Neuronal stem cell (in vitro differentiated cells): ENCODE data around the gene WSCD2.

Experiments
- DNase-seq: peaks from one replicate; pipeline ENCODE4 v3.0.0-alpha.2; 2013; ENCODE audit warnings: low spot score
- H2AFZ ChIP-seq: one replicate; pipeline ENCODE4 v1.6.1; 2013; ENCODE audit warnings: mild to moderate bottlenecking, low read length, inconsistent platforms
- H2AK5ac ChIP-seq: 2 replicates; pipeline ENCODE4 v1.6.1; 2013; ENCODE audit warnings: low read depth, mild to moderate bottlenecking, inconsistent platforms, low read length, moderate library complexity, mixed read lengths
- H2BK120ac ChIP-seq: 2 replicates; pipeline ENCODE4 v1.6.1; 2013; ENCODE audit warnings: low read depth, mild to moderate bottlenecking, inconsistent platforms, low read length, moderate library complexity, mixed read lengths
- H2BK12ac ChIP-seq: one replicate; pipeline ENCODE4 v1.6.1; 2013; ENCODE audit warnings: low read length, inconsistent platforms
- H2BK15ac ChIP-seq: 2 replicates; pipeline ENCODE4 v1.6.1; 2013; ENCODE audit warnings: mild to moderate bottlenecking, low read length, inconsistent platforms, mixed read lengths
- H2BK5ac ChIP-seq: one replicate; pipeline ENCODE4 v1.6.1; 2013; ENCODE audit warnings: inconsistent platforms, mild to moderate bottlenecking, low read length, moderate library complexity
- H3K14ac ChIP-seq: one replicate; pipeline ENCODE4 v1.6.1; 2013; ENCODE audit warnings: low read length, inconsistent platforms
- H3K18ac ChIP-seq: 2 replicates; pipeline ENCODE4 v1.6.1; 2013; ENCODE audit warnings: low read length, inconsistent platforms
- H3K23ac ChIP-seq: 2 replicates; pipeline ENCODE4 v1.6.1; 2013; ENCODE audit warnings: low read depth, mild to moderate bottlenecking, mixed read lengths, low read length, inconsistent platforms; ENCODE audit not compliant: poor library complexity
- H3K27ac ChIP-seq: replicated peaks from 3 replicates; pipeline ENCODE4 v1.5.1; 2013; ENCODE audit warnings: low read length, inconsistent platforms
- H3K27me3 ChIP-seq, 3 experiments: 2 replicates each; pipeline ENCODE4 v1.6.1; 2013; ENCODE audit warnings: low read length in 3 of 3, mild to moderate bottlenecking in 2 of 3, inconsistent platforms in 1 of 3, low read depth in 1 of 3, mixed read lengths in 1 of 3, moderate library complexity in 1 of 3; ENCODE audit not compliant: control insufficient read depth in 3 of 3, insufficient read depth in 3 of 3
- H3K36me3 ChIP-seq, 2 donors: replicated peaks in 1 of 2; 2 replicates each; pipeline ENCODE4 v1.6.1; 2013; ENCODE audit warnings: low read length in 2 of 2; ENCODE audit not compliant: control insufficient read depth in 2 of 2, insufficient read depth in 2 of 2
- H3K4ac ChIP-seq: 2 replicates; pipeline ENCODE4 v1.6.1; 2013; ENCODE audit warnings: inconsistent platforms, mild to moderate bottlenecking, low read length, moderate library complexity
- H3K4me1 ChIP-seq, 2 donors: 1 replicate in 1 of 2; 2 replicates in 1 of 2; pipeline ENCODE4 v1.6.1; 2013; ENCODE audit warnings: low read length in 2 of 2, low read depth in 1 of 2; ENCODE audit not compliant: control insufficient read depth in 2 of 2, insufficient read depth in 1 of 2
- H3K4me2 ChIP-seq: one replicate; pipeline ENCODE4 v1.6.1; 2013; ENCODE audit warnings: mild to moderate bottlenecking, low read length, inconsistent platforms; ENCODE audit not compliant: insufficient read depth, poor library complexity, severe bottlenecking
- H3K4me3 ChIP-seq, 2 donors: 2 replicates each; pipeline ENCODE4 v1.5.1; 2013; ENCODE audit warnings: low read length in 2 of 2, mild to moderate bottlenecking in 2 of 2, inconsistent platforms in 1 of 2, moderate library complexity in 1 of 2
- H3K79me1 ChIP-seq: one replicate; pipeline ENCODE4 v1.6.1; 2013; ENCODE audit warnings: low read depth, mild to moderate bottlenecking, inconsistent platforms, low read length, moderate library complexity
- H3K9ac ChIP-seq: one replicate; pipeline ENCODE4 v1.6.1; 2013; ENCODE audit warnings: mild to moderate bottlenecking, low read depth, low read length, inconsistent platforms; ENCODE audit not compliant: poor library complexity
- H3K9me3 ChIP-seq, 2 donors: replicated peaks in 1 of 2; 2 replicates each; pipeline versions ENCODE3 to v1.6.1; 2013; ENCODE audit warnings: low read length in 2 of 2, mild to moderate bottlenecking in 2 of 2, inconsistent platforms in 1 of 2, low read depth in 1 of 2, mixed read lengths in 1 of 2, moderate library complexity in 1 of 2; ENCODE audit not compliant: control insufficient read depth in 2 of 2, insufficient read depth in 1 of 2
- H4K8ac ChIP-seq: one replicate; pipeline ENCODE4 v1.6.1; 2013; ENCODE audit warnings: low read depth, mild to moderate bottlenecking, inconsistent platforms, low read length, moderate library complexity
- H4K91ac ChIP-seq: one replicate; pipeline ENCODE4 v1.6.1; 2013; ENCODE audit warnings: low read length, low read depth, mild to moderate bottlenecking, inconsistent platforms; ENCODE audit not compliant: poor library complexity
- WGBS, 2 donors: extraction: QIAGEN DNeasy Blood & Tissue Kit; methylation state at CpG; one replicate each; pipeline ENCODE4 v1.1.7; 2013; ENCODE audit warnings: missing lambda C conversion rate in 2 of 2, mixed read lengths in 1 of 2; ENCODE audit not compliant: insufficient read length in 2 of 2, insufficient replicate concordance in 1 of 2; ENCODE audit errors: extremely low coverage in 2 of 2; 5-methylcytosine and 5-hydroxymethylcytosine counted together

Gene WSCD2

GRCh38 chr12:108266131-108266530 is 137.0 kb downstream of the WSCD2 start:
- Histone ChIP-seq H2BK5ac (no peak overlapping the region), H3K9ac (no peak overlapping the region), H3K14ac (no peak overlapping the region), H3K9me3 (peaks cover 3 to 10% of the 10 kb centered on the region in 2 donors), H2BK12ac (no peak overlapping the region), H3K4me3 (no peak overlapping the region), H3K4me2 (no peak overlapping the region), H2AK5ac (no peak overlapping the region), H3K27ac (no peak overlapping the region), H3K23ac (no peak overlapping the region), H2BK15ac (no peak overlapping the region), H2BK120ac (no peak overlapping the region), H3K27me3 (no peaks in the 10 kb centered on the region), H2AFZ (no peak overlapping the region), H3K18ac (no peak overlapping the region), H3K36me3 (no peaks in the 10 kb centered on the region), H4K91ac (no peak overlapping the region), H3K4ac (no peak overlapping the region), H4K8ac (no peak overlapping the region), H3K79me1 (no peaks in the 10 kb centered on the region), H3K4me1 (no peaks in the 10 kb centered on the region)
- WGBS, 2 donors = no CpG with 5 or more reads among the region's 1 CpG
- DNase-seq = no peak

DNA sequence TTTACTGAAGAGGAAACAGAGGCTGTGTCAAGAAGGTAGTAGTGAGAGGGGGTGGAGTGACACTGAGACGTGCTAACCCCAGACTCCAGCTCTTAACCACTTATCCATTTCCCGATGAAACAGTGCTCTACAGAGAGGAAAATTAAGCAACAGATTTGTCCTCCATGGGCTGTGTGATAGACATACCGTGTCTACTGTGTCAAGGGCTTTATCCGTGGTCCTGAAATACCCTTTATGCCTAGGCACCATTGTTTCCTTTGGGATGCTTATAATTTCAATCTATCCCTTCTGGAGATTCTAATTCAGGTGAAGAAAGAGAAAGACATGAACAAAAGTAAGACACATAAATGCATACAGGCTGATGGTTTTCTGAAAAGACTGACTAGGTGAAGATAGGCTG is 138.4 kb downstream of the WSCD2 start:
- Histone ChIP-seq H3K27me3 (no peaks in the 10 kb centered on the region), H2BK5ac (no peak overlapping the region), H3K9ac (no peak overlapping the region), H3K18ac (no peak overlapping the region), H3K9me3 (no peaks in the 10 kb centered on the region), H2AFZ (no peak overlapping the region), H2AK5ac (no peak overlapping the region), H3K27ac (no peak overlapping the region), H3K14ac (no peak overlapping the region), H3K36me3 (no peaks in the 10 kb centered on the region), H3K79me1 (no peaks in the 10 kb centered on the region), H3K4me2 (no peak overlapping the region), H3K4me1 (peaks cover 4 to 6% of the 10 kb centered on the region in 2 donors), H2BK15ac (no peak overlapping the region), H2BK12ac (no peak overlapping the region), H4K8ac (no peak overlapping the region), H2BK120ac (no peak overlapping the region), H4K91ac (no peak overlapping the region), H3K4ac (no peak overlapping the region), H3K4me3 (no peak overlapping the region), H3K23ac (no peak overlapping the region)
- no peak for DNase-seq
- WGBS, 2 donors = no CpG with 5 or more reads among the region's 4 CpGs

DNA sequence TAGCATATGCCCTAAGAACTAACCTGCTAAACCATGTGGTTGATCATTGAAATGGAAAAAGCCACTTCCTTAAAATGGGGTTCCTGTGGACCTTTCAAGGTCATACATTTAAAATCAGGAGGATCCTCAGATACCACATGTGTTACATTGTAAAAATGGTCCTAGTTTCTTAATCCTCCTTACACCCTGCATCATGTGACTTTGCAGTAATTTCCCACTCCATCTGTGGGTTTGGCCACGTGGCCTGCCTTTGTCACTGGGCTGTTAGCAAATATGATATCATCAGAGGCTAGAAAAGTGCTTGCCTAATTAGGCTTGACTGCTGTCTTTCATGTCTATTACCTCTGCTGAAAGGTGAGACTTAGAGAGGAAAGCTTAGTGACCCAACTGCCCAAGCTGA is 139.3 kb downstream of the WSCD2 start:
- H2BK12ac ChIP-seq = no peak overlapping the region
- H2BK120ac ChIP-seq = no peak overlapping the region
- peaks cover 4 to 6% of the 10 kb centered on the region in 2 donors for H3K4me1 ChIP-seq

GRCh38 chr12:108269224-108269623 is 140.1 kb downstream of the WSCD2 start:
- Histone ChIP-seq H2AK5ac (no peak overlapping the region), H2BK12ac (no peak overlapping the region), H3K79me1 (no peaks in the 10 kb centered on the region), H3K27ac (no peak overlapping the region), H2BK15ac (no peak overlapping the region), H3K4me3 (no peak overlapping the region), H2BK120ac (no peak overlapping the region), H3K4me2 (no peak overlapping the region), H3K14ac (no peak overlapping the region), H3K23ac (no peak overlapping the region), H3K9ac (no peak overlapping the region), H3K9me3 (peaks cover 0 to under 1% of the 10 kb centered on the region in 2 donors), H3K18ac (no peak overlapping the region), H3K4ac (no peak overlapping the region), H3K4me1 (peaks cover 4 to 6% of the 10 kb centered on the region in 2 donors), H3K27me3 (no peaks in the 10 kb centered on the region), H4K8ac (no peak overlapping the region), H4K91ac (no peak overlapping the region), H3K36me3 (no peaks in the 10 kb centered on the region), H2AFZ (no peak overlapping the region), H2BK5ac (no peak overlapping the region)
- no peak for DNase-seq
- WGBS, 2 donors = no CpG with 5 or more reads among the region's 1 CpG

More for the DNA sequence above, 139.3 kb downstream of the WSCD2 start:
- no peaks in the 10 kb centered on the region for H3K79me1 ChIP-seq
- H3K9me3 ChIP-seq = no peaks in the 10 kb centered on the region
- no peak overlapping the region for H3K4ac ChIP-seq
- WGBS, 2 donors = no CpG with 5 or more reads among the region's 1 CpG
- DNase-seq = no peak
- H3K9ac ChIP-seq = no peak overlapping the region
- H3K18ac ChIP-seq = no peak overlapping the region
- H2AFZ ChIP-seq = no peak overlapping the region
- no peaks in the 10 kb centered on the region for H3K36me3 ChIP-seq
- H2BK15ac ChIP-seq = no peak overlapping the region
- no peak overlapping the region for H3K23ac ChIP-seq
- H2BK5ac ChIP-seq = no peak overlapping the region
- no peak overlapping the region for H3K27ac ChIP-seq
- no peak overlapping the region for H3K4me2 ChIP-seq
- H3K14ac ChIP-seq = no peak overlapping the region
- no peak overlapping the region for H4K91ac ChIP-seq
- no peaks in the 10 kb centered on the region for H3K27me3 ChIP-seq
- H4K8ac ChIP-seq = no peak overlapping the region
- H3K4me3 ChIP-seq = no peak overlapping the region
- H2AK5ac ChIP-seq = no peak overlapping the region
